ENCODE data around the gene ARID2.

The ARID2 gene

DNA sequence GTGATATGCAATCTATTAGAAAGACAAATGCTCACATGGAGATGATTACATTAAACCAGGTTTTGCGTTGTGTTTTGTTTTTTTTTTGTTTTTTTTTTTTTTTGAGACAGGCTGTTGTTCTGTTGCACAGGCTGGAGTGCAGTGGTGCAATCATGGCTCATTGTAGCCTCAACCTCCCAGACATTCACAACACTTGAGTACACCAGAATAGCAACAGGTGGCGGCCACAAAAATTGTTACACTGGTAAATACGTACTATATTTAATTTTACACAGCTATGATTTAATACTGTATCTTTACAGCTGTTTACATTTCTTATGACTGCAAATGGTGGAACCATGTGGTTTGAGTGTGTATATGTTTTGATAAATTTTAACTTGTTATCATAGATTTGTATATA, 200.9 kb downstream of the ARID2 start:
- DNase-seq (ENCODE audit: low read depth) = no peak

DNA sequence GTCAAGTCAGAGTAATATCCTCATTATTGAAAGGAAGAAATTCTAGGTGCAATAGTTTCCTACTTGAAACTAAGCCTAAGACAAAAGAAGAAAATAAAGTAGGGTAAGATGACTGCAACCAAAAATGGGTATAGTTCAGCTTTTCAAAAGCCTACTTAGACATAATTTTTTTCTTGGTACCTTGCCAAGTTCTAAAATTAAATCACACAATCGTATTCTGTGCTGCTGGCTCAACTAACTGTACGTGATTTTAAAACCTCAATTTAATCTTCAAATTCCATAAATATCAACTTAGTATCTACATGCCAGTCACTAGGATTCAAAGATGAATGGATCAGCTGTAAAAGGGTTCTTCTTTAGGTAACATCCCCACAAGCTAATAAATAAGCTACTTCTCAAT, 204.0 kb downstream of the ARID2 start:
- no peak for DNase-seq (ENCODE audit: low read depth)

DNA sequence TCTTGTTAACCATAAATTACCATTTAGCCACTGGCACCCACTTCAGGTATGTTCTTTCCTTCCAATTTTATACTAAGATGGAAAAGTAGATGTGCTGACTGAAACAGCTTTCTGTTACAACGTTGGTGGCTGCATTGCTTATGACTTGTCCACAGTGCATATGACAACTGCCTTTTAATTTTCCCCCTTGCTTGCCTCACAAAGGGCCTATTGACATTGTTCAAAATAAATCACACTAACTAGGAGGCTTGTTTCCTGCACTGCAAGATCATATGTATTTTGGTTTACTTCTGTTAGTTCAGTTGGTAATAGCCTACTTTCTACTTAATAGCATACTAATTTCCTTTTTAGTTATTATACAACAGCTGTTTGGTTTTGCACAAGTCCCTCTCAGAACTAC, 205.4 kb downstream of the ARID2 start:
- no peak for DNase-seq (ENCODE audit: low read depth)

DNA sequence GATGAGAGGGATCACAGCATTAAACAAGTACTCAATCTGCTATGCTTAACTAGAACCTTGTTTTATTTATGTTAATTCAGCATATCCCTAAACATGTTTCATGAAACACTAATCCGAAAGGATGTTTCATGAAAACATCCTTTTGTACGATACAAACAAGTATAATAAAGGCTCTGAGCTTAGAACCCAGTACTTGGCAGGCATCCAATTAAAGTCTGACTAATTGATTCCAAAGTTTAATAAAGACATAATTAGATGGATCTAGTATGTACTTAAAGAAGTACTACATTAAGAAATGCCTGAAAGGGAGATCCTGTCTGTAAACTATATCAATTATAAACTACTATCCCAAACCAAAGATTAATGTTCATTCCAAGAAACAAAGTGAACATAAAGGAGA, 209.1 kb downstream of the ARID2 start:
- DNase-seq (ENCODE audit: low read depth) = no peak

DNA sequence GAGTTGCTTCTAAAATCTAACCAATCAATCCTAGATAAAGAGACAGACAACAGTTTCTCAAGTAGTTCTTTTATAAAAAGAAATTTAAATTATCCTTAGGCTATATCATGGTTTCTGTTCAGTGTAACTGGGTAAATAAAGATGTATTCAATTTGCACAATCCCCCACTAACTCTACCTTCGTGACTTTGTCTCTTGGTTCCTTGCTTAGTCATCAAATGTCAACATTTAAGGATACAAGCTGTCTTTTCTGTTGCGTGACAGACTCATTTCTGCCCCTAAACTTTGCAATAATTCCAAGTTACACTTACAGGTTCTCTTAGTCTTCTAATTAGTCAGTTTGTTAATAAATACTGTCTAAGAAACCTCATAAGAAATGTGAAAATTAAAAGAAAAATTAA, 210.3 kb downstream of the ARID2 start:
- DNase-seq (ENCODE audit: low read depth) = no peak

DNA sequence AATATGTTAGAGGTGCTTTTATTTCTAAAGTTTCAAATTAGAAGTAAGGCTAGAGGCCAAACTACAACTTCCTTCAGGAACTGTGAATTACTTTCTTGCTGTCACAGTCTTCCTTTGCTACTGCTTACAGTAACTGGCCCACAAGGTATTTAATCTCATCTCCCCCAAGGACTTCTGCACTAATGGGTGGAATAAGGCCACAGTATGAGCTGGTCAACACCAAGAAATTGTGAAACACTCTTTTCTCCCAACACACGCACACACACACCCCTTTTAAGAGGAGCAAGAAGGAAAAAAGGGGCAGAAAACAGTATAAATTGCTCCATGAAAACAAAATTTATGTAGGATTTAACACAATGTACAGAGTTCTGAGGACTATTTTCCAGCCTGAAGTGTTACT, 215.3 kb downstream of the ARID2 start:
- peak; percentile 79 for DNase-seq (ENCODE audit: low read depth)

DNA sequence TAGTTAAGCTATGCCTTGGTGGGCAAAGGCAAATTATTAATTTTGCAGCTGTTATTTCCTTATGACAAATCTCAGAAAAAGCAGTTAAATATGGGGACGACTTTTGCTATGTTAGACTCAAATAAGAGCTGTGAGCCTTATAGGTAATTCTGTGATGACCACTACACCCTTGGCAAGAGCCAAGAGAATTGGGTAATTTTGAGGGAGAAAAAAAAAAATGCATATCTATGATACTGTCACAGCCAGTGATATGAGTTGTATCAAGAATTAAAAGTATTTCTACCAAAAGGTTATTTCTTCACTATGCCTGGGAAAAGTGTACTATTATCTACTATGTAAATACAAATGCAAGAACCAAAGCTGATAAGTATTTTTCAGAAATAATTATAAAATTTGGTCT, 216.9 kb downstream of the ARID2 start:
- peak; percentile 36 for DNase-seq (ENCODE audit: low read depth)

DNA sequence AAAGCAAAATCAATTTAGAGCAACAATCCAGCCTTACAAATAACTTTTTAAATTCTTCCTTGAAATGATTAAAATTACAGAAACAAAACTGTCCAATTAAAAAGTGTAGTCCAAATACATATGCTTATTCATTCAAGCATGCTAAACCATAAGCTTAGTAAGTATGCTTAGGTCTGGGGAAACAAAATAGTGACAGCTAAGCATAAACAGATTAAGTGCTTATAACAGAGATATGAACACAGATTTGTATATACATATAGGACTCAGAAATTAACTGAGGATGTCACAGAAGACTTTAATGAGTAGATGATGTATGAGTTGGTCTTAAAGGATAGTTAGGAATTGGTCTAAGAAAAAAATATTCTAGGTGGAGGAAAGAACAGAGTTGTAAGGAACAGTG, 219.0 kb downstream of the ARID2 start:
- DNase-seq (ENCODE audit: low read depth) = no peak

Data from iris pigment epithelial cell (primary cell).